ENCODE measurements around the gene NTN3. TPM values are rescaled to one million over a fixed set of nuclear protein-coding genes. Genes with fewer than 3 reads are reported as not detected.
"Not testable (repeated sequence)": the region's sequence is repeated elsewhere in the genome, so short reads cannot be mapped to it uniquely, and the experiment has no call there.

NTN3 gene
- total and polyA plus RNA-seq, 2 experiments from 2014 or later: 1.6 to 20.5 TPM

GRCh38 chr16:2437032-2437790 lies 33.9 kb upstream of the NTN3 start:
- Histone ChIP-seq H3K9me3 (ENCODE audit: low read depth) (no peaks in the 10 kb centered on the region), H3K27ac (no peak overlapping the region), H3K4me3 (no peak overlapping the region), H3K36me3 (peaks cover 24% of the 10 kb centered on the region), H3K27me3 (no peaks in the 10 kb centered on the region), H3K4me1 (ENCODE audit: low read depth) (no peaks in the 10 kb centered on the region)
- DNase-seq (ENCODE audit: low read depth in 1 of 2, low spot score in 1 of 2): no peak
- no peak for TF ChIP-seq CTCF (IDR thresholded peaks at IDR 0.05; ENCODE audit: low read depth, low read length)

- Histone ChIP-seq H3K4me1 (ENCODE audit: low read depth) (no peaks in the 10 kb centered on the region), H3K9me3 (ENCODE audit: low read depth) (no peaks in the 10 kb centered on the region), H3K36me3 (peaks cover 22% of the 10 kb centered on the region), H3K4me3 (no peak overlapping the region), H3K27me3 (no peaks in the 10 kb centered on the region), H3K27ac (no peak overlapping the region)
- no peak for TF ChIP-seq CTCF (IDR thresholded peaks at IDR 0.05; ENCODE audit: low read depth, low read length)
- no peak for DNase-seq (ENCODE audit: low read depth in 1 of 2, low spot score in 1 of 2)
These were observed 33.0 kb upstream of the NTN3 start for GRCh38 chr16:2438121-2438520.

GRCh38 chr16:2439598-2439997 lies 31.5 kb upstream of the NTN3 start:
- Histone ChIP-seq H3K4me3 (no peak overlapping the region), H3K27ac (no peak overlapping the region), H3K36me3 (peaks cover 17% of the 10 kb centered on the region), H3K27me3 (no peaks in the 10 kb centered on the region), H3K4me1 (ENCODE audit: low read depth) (no peaks in the 10 kb centered on the region), H3K9me3 (ENCODE audit: low read depth) (no peaks in the 10 kb centered on the region)
- TF ChIP-seq CTCF (IDR thresholded peaks at IDR 0.05; ENCODE audit: low read depth, low read length): no peak
- no peak for DNase-seq (ENCODE audit: low read depth in 1 of 2, low spot score in 1 of 2)

GRCh38 chr16:2441143-2441804 lies 29.8 kb upstream of the NTN3 start:
- not testable (repeated sequence) for H3K4me1 ChIP-seq (ENCODE audit: low read depth); H3K4me3 ChIP-seq; H3K27me3 ChIP-seq; DNase-seq (ENCODE audit: low read depth in 1 of 2, low spot score in 1 of 2); H3K9me3 ChIP-seq (ENCODE audit: low read depth); H3K27ac ChIP-seq
- H3K36me3 ChIP-seq: peaks cover 18% of the 10 kb centered on the region

- DNase-seq (ENCODE audit: low read depth in 1 of 2, low spot score in 1 of 2): no peak
- no peaks in the 10 kb centered on the region for H3K4me1 ChIP-seq (ENCODE audit: low read depth)
These were observed 27.5 kb upstream of the NTN3 start for GRCh38 chr16:2443555-2443954.

More at GRCh38 chr16:2443555-2443954, 27.5 kb upstream of the NTN3 start:
- H3K9me3 ChIP-seq (ENCODE audit: low read depth): no peaks in the 10 kb centered on the region
- no peak overlapping the region for H3K4me3 ChIP-seq
- no peaks in the 10 kb centered on the region for H3K27me3 ChIP-seq
- no peak overlapping the region for H3K27ac ChIP-seq
- H3K36me3 ChIP-seq: peaks cover 18% of the 10 kb centered on the region
- no peak for TF ChIP-seq CTCF (IDR thresholded peaks at IDR 0.05; ENCODE audit: low read depth, low read length)
